Esophagus (tissue), 2 donors: ENCODE results near the gene TTC7B. TPM values are rescaled to one million over a fixed set of nuclear protein-coding genes. Genes with fewer than 3 reads are reported as not detected.

Experiments used
- H3K27ac ChIP-seq, 2 donors: one replicate each; pipeline ENCODE4 v1.5.1; 2013; ENCODE audit warnings: low read depth in 2 of 2, mild to moderate bottlenecking in 2 of 2, inconsistent platforms in 1 of 2, low read length in 1 of 2, moderate library complexity in 1 of 2
- H3K27me3 ChIP-seq, 2 donors: one replicate each; pipeline ENCODE4 v1.6.1; 2013; ENCODE audit warnings: low read length in 2 of 2, control low read depth in 1 of 2, mild to moderate bottlenecking in 1 of 2; ENCODE audit not compliant: insufficient read depth in 2 of 2, control insufficient read depth in 1 of 2
- H3K36me3 ChIP-seq, 2 donors: one replicate each; pipeline ENCODE4 v1.6.1; 2013; ENCODE audit warnings: low read length in 1 of 2; ENCODE audit not compliant: control insufficient read depth in 2 of 2, insufficient read depth in 2 of 2
- H3K4me1 ChIP-seq, 2 donors: one replicate each; pipeline ENCODE4 v1.6.1; 2013; ENCODE audit warnings: low read length in 1 of 2; ENCODE audit not compliant: control insufficient read depth in 2 of 2, insufficient read depth in 2 of 2
- H3K4me3 ChIP-seq, 2 donors: one replicate each; pipeline ENCODE4 v1.5.1; 2013; ENCODE audit warnings: low read length in 2 of 2, mild to moderate bottlenecking in 2 of 2, low read depth in 1 of 2, moderate library complexity in 1 of 2
- H3K9me3 ChIP-seq, 2 donors: one replicate each; pipeline ENCODE4 v1.6.1; 2013; ENCODE audit warnings: mild to moderate bottlenecking in 2 of 2, low read depth in 1 of 2, low read length in 1 of 2, moderate library complexity in 1 of 2; ENCODE audit not compliant: control insufficient read depth in 2 of 2, insufficient read depth in 1 of 2
- WGBS, 2 donors: extraction: QIAGEN DNeasy Blood & Tissue Kit; methylation state at CpG; one replicate each; pipeline ENCODE4 v1.1.7; 2013; 5-methylcytosine and 5-hydroxymethylcytosine counted together
- polyA plus RNA-seq, 2 donors: library from polyadenylated mRNA; stranded (reverse); fragments of 200-250 nt; gene quantifications; one replicate each; pipeline ENCODE4 v1.2.3, GENCODE V29; 2013
- donor health status: healthy with polysubstance abuse.
- donor health status: Bipolar disorder and iron deficiency.

TTC7B gene
- polyA plus RNA-seq, 2 donors: 2.7 to 6.0 TPM

DNA sequence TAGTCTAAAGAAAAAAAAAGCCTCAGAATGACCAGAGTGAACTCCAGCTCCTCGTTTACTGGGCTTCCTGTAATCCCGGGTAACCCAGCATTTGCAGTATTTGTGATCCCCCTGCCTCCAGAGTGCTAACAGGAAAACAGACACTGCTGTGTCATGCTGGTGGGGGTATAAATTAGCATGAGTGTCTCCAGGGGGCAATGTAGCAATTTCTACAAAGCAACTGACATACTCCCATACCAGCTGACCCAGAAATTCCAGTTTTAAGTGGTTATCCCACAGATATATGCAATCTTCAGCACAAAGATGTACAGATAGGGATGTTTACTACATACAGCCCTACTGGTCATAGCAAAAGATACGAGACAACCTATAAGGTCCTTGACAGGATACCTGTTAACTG, 18.8 kb downstream of the TTC7B start:
- H3K36me3 ChIP-seq: no peaks in the 10 kb centered on the region
- no peak overlapping the region for H3K4me3 ChIP-seq
- H3K27me3 ChIP-seq: no peaks in the 10 kb centered on the region
- no peaks in the 10 kb centered on the region for H3K4me1 ChIP-seq
- peak overlapping the region in 1 of 2 donors; percentile 67 for H3K27ac ChIP-seq
- WGBS, 2 donors: 75 to 77% methylated on average over 3 of the region's 3 CpGs
- peaks cover 0 to 7% of the 10 kb centered on the region in 2 donors for H3K9me3 ChIP-seq

DNA sequence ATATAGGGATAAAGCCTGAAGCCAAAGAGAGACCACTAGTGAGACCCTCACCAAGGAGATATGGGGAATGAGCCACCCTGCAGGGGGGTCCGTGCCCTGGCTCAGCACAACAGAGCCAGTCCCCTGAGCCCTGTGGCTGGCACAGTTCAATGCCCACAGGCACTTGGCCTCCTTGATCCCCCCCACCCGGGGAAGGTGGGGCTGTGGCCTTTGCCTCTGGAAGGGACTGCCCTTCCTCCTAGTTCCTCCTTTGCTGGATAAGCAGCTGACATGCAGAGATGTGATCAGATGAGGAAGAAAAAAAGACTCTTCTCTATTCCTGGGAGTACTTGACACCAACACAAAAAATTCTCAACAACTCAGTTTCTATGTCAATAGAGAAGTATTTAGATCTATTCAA, 19.9 kb downstream of the TTC7B start:
- Histone ChIP-seq H3K27ac (no peak overlapping the region), H3K36me3 (no peaks in the 10 kb centered on the region), H3K4me3 (no peak overlapping the region), H3K4me1 (no peaks in the 10 kb centered on the region), H3K27me3 (no peaks in the 10 kb centered on the region), H3K9me3 (peaks cover 0 to 7% of the 10 kb centered on the region in 2 donors)
- WGBS, 2 donors: 58 to 62% methylated on average over 2 of the region's 2 CpGs

DNA sequence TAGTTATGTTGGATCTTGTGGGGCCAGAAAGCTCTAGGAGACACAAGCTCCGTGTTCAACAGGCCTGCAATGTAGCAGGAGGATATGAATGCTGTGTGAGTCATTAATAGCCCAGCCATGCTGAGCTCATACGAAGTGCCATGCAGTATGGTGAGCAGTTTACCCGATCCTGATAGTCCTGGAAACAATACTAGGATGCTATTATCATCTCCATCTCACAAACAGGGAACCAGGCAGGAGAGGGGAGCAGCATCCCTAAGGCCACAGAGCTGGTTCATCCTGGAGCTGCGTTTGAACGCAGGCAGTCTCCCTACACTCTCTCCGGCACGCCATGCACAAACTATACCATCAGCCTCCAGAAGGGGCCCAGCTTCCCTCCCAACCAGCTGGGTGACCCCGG, 20.5 kb downstream of the TTC7B start:
- WGBS, 2 donors: 61 to 68% methylated on average over 8 of the region's 8 CpGs

GRCh38 chr14:90791486-90791885, 24.7 kb downstream of the TTC7B start:
- Histone ChIP-seq H3K36me3 (no peaks in the 10 kb centered on the region), H3K4me1 (no peaks in the 10 kb centered on the region), H3K27ac (no peak overlapping the region), H3K4me3 (no peak overlapping the region), H3K27me3 (no peaks in the 10 kb centered on the region), H3K9me3 (no peaks in the 10 kb centered on the region)
- WGBS, 2 donors: 92 to 93% methylated on average over 12 of the region's 12 CpGs

More for the DNA sequence above, 20.5 kb downstream of the TTC7B start:
- Histone ChIP-seq H3K9me3 (peaks cover 0 to 7% of the 10 kb centered on the region in 2 donors), H3K27ac (peak overlapping the region in 1 of 2 donors; percentile 22), H3K36me3 (no peaks in the 10 kb centered on the region), H3K4me1 (no peaks in the 10 kb centered on the region), H3K27me3 (no peaks in the 10 kb centered on the region), H3K4me3 (no peak overlapping the region)

DNA sequence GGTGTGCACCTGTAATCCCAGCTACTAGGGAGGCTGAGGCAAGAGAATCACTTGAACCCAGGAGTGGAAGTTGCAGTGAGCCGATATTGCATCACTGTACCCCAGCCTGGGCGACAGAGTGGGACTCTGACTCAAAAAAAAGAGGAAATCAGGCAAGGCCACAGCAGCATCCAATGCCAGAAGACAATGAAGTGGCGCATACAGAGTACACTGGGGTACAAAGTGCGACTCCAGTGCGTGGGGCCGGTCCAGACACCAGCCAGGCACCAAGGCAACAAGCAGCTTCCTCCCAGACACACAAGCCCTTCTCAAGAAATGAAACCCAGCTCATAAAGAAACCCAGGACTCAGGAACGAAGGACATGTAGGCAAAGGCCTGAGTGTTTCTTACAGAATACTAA, 28.2 kb downstream of the TTC7B start:
- Histone ChIP-seq H3K9me3 (no peaks in the 10 kb centered on the region), H3K4me1 (no peaks in the 10 kb centered on the region), H3K27ac (no peak overlapping the region), H3K27me3 (no peaks in the 10 kb centered on the region), H3K4me3 (no peak overlapping the region), H3K36me3 (no peaks in the 10 kb centered on the region)
- 79 to 87% methylated on average over 7 of the region's 7 CpGs for WGBS, 2 donors

GRCh38 chr14:90785876-90786450, 30.3 kb downstream of the TTC7B start:
- H3K9me3 ChIP-seq: no peaks in the 10 kb centered on the region
- H3K36me3 ChIP-seq: no peaks in the 10 kb centered on the region
- WGBS, 2 donors: 90 to 95% methylated on average over 15 of the region's 15 CpGs
- no peak overlapping the region for H3K27ac ChIP-seq
- no peaks in the 10 kb centered on the region for H3K4me1 ChIP-seq
- H3K27me3 ChIP-seq: no peaks in the 10 kb centered on the region
- H3K4me3 ChIP-seq: no peak overlapping the region

- H3K27me3 ChIP-seq: no peaks in the 10 kb centered on the region
- peaks cover 0 to 2% of the 10 kb centered on the region in 2 donors for H3K36me3 ChIP-seq
- no peak overlapping the region for H3K27ac ChIP-seq
- no peaks in the 10 kb centered on the region for H3K4me1 ChIP-seq
- no peaks in the 10 kb centered on the region for H3K9me3 ChIP-seq
- WGBS, 2 donors: 68% methylated on average over 7 of the region's 7 CpGs
- H3K4me3 ChIP-seq: no peak overlapping the region
Measured at GRCh38 chr14:90785471-90785870, 30.8 kb downstream of the TTC7B start.

DNA sequence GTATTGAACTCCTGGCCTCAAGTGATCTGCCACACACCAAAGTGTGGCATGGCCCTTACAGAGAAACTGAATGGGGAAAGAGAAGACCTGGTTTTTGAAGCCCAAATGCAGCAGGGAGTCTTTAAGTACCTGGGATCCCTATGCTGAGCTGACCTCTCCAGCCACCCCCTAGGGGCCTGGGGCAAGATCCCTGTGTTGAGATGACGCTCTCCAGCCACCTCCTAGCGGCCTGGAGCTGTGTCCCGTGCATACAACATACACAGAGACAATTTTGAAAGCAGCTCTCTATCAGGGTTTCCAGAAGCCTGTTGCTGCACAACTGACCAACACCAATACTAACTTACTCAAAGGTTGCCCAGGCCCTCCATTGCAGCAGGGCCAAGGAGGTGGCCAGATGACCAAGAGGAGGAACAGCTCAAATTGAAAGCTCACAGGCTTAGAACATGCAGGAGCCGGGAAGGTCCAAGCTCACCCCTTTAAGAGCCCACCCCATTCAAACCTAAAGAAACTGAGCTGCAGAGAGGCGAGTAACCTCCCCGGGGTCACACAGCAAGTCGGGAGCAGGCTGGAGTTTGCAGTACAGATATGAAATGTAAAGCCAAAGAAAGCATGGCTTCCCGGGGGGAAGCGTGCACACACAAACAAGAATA, 31.5 kb downstream of the TTC7B start:
- H3K27ac ChIP-seq: no peak overlapping the region
- H3K9me3 ChIP-seq: no peaks in the 10 kb centered on the region
- H3K4me1 ChIP-seq: no peaks in the 10 kb centered on the region
- H3K36me3 ChIP-seq: peaks cover 0 to 3% of the 10 kb centered on the region in 2 donors
- H3K4me3 ChIP-seq: no peak overlapping the region
- no peaks in the 10 kb centered on the region for H3K27me3 ChIP-seq
- WGBS, 2 donors: 91 to 93% methylated on average over 9 of the region's 9 CpGs

DNA sequence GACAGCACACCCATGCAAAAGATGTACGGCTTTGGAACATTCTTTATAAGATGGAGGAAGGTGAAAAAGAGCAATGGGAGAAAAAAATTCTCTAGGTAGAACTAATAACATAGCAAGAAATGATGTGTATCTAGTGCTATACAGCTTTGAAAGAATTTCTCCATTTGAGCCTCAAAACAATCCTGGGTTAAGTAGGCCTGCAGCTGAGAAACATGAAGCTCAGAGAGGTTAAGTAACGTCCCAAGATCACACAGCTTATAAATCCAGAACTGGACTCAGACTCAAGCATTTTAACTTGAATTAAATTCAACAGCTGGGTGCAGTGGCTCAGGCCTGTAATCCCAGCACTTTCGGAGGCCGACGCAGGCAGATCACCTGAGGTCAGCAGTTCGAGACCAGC, 32.9 kb downstream of the TTC7B start:
- no peaks in the 10 kb centered on the region for H3K4me1 ChIP-seq
- no peak overlapping the region for H3K4me3 ChIP-seq
- no peaks in the 10 kb centered on the region for H3K27me3 ChIP-seq
- no peaks in the 10 kb centered on the region for H3K9me3 ChIP-seq
- H3K27ac ChIP-seq: no peak overlapping the region
- WGBS, 2 donors: 95 to 97% methylated on average over 6 of the region's 6 CpGs
- H3K36me3 ChIP-seq: peaks cover 0 to 3% of the 10 kb centered on the region in 2 donors

- no peaks in the 10 kb centered on the region for H3K9me3 ChIP-seq
- H3K4me3 ChIP-seq: no peak overlapping the region
- WGBS, 2 donors: 78% methylated on average over 4 of the region's 4 CpGs
- no peaks in the 10 kb centered on the region for H3K27me3 ChIP-seq
- no peaks in the 10 kb centered on the region for H3K4me1 ChIP-seq
- peaks cover 0 to 3% of the 10 kb centered on the region in 2 donors for H3K36me3 ChIP-seq
- no peak overlapping the region for H3K27ac ChIP-seq
Measured at GRCh38 chr14:90782892-90783291, 33.3 kb downstream of the TTC7B start.
